ENCODE data around the gene BARD1. TPM values are rescaled to one million over a fixed set of nuclear protein-coding genes. Genes with fewer than 3 reads are reported as not detected.

BARD1 gene
- total RNA-seq, 1 experiment from 2014 or later, result 39.6 TPM

DNA sequence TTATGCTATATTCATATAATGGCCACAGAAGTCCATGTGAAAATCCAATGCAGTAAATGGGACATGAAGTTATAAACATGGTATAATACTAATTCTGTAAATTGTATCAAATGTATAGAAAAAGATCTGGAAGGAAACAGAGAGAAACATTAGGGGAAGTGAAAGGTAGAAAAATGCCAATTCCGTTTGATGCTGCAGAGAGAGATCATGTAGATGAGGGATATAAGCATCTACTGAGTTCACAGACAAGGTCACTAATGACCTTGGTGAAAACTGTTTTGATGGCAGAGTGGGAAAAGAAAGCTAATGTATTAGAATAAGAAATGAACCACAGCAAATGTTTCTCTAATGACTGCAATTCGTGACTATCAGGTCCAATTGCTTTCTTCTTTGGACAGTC is 56.0 kb downstream of the BARD1 start:
- DNase-seq (ENCODE audit: low spot score), result no peak
- H3K27ac Mint-ChIP-seq, result no peak overlapping the region
- H3K4me3 Mint-ChIP-seq, result no peak overlapping the region
- no peaks in the 10 kb centered on the region for H3K4me1 Mint-ChIP-seq
- no peak for ATAC-seq
- peaks cover 55% of the 10 kb centered on the region for H3K36me3 Mint-ChIP-seq
- no peaks in the 10 kb centered on the region for H3K9me3 Mint-ChIP-seq
- no peaks in the 10 kb centered on the region for H3K27me3 Mint-ChIP-seq (ENCODE audit: low read depth)
- ChIA-PET CTCF (no interaction called here), POLR2A (no interaction called here)
- TF ChIP-seq, protein P1, sequence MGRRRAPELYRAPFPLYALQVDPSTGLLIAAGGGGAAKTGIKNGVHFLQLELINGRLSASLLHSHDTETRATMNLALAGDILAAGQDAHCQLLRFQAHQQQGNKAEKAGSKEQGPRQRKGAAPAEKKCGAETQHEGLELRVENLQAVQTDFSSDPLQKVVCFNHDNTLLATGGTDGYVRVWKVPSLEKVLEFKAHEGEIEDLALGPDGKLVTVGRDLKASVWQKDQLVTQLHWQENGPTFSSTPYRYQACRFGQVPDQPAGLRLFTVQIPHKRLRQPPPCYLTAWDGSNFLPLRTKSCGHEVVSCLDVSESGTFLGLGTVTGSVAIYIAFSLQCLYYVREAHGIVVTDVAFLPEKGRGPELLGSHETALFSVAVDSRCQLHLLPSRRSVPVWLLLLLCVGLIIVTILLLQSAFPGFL (CRISPR knock-in tag; IDR thresholded peaks at IDR 0.05; ENCODE audit: borderline replicate concordance), result no peak
- no peak for TF ChIP-seq EMX1 (CRISPR knock-in tag; IDR thresholded peaks at IDR 0.05)
- TF ChIP-seq, protein P2, sequence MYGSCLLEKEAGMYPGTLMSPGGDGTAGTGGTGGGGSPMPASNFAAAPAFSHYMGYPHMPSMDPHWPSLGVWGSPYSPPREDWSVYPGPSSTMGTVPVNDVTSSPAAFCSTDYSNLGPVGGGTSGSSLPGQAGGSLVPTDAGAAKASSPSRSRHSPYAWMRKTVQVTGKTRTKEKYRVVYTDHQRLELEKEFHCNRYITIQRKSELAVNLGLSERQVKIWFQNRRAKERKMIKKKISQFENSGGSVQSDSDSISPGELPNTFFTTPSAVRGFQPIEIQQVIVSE (CRISPR knock-in tag; IDR thresholded peaks at IDR 0.05; ENCODE audit: borderline replicate concordance), result no peak
- TF ChIP-seq, protein P3, sequence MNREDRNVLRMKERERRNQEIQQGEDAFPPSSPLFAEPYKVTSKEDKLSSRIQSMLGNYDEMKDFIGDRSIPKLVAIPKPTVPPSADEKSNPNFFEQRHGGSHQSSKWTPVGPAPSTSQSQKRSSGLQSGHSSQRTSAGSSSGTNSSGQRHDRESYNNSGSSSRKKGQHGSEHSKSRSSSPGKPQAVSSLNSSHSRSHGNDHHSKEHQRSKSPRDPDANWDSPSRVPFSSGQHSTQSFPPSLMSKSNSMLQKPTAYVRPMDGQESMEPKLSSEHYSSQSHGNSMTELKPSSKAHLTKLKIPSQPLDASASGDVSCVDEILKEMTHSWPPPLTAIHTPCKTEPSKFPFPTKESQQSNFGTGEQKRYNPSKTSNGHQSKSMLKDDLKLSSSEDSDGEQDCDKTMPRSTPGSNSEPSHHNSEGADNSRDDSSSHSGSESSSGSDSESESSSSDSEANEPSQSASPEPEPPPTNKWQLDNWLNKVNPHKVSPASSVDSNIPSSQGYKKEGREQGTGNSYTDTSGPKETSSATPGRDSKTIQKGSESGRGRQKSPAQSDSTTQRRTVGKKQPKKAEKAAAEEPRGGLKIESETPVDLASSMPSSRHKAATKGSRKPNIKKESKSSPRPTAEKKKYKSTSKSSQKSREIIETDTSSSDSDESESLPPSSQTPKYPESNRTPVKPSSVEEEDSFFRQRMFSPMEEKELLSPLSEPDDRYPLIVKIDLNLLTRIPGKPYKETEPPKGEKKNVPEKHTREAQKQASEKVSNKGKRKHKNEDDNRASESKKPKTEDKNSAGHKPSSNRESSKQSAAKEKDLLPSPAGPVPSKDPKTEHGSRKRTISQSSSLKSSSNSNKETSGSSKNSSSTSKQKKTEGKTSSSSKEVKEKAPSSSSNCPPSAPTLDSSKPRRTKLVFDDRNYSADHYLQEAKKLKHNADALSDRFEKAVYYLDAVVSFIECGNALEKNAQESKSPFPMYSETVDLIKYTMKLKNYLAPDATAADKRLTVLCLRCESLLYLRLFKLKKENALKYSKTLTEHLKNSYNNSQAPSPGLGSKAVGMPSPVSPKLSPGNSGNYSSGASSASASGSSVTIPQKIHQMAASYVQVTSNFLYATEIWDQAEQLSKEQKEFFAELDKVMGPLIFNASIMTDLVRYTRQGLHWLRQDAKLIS (CRISPR knock-in tag; IDR thresholded peaks at IDR 0.05; ENCODE audit: borderline replicate concordance), result no peak
- TF ChIP-seq, protein P4, sequence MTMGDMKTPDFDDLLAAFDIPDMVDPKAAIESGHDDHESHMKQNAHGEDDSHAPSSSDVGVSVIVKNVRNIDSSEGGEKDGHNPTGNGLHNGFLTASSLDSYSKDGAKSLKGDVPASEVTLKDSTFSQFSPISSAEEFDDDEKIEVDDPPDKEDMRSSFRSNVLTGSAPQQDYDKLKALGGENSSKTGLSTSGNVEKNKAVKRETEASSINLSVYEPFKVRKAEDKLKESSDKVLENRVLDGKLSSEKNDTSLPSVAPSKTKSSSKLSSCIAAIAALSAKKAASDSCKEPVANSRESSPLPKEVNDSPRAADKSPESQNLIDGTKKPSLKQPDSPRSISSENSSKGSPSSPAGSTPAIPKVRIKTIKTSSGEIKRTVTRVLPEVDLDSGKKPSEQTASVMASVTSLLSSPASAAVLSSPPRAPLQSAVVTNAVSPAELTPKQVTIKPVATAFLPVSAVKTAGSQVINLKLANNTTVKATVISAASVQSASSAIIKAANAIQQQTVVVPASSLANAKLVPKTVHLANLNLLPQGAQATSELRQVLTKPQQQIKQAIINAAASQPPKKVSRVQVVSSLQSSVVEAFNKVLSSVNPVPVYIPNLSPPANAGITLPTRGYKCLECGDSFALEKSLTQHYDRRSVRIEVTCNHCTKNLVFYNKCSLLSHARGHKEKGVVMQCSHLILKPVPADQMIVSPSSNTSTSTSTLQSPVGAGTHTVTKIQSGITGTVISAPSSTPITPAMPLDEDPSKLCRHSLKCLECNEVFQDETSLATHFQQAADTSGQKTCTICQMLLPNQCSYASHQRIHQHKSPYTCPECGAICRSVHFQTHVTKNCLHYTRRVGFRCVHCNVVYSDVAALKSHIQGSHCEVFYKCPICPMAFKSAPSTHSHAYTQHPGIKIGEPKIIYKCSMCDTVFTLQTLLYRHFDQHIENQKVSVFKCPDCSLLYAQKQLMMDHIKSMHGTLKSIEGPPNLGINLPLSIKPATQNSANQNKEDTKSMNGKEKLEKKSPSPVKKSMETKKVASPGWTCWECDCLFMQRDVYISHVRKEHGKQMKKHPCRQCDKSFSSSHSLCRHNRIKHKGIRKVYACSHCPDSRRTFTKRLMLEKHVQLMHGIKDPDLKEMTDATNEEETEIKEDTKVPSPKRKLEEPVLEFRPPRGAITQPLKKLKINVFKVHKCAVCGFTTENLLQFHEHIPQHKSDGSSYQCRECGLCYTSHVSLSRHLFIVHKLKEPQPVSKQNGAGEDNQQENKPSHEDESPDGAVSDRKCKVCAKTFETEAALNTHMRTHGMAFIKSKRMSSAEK (CRISPR knock-in tag; IDR thresholded peaks at IDR 0.05; ENCODE audit: borderline replicate concordance), result no peak
- TF ChIP-seq, protein P5, sequence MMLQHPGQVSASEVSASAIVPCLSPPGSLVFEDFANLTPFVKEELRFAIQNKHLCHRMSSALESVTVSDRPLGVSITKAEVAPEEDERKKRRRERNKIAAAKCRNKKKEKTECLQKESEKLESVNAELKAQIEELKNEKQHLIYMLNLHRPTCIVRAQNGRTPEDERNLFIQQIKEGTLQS (CRISPR knock-in tag; conservative IDR thresholded peaks at IDR 0.05), result no peak
- TF ChIP-seq, protein P6, sequence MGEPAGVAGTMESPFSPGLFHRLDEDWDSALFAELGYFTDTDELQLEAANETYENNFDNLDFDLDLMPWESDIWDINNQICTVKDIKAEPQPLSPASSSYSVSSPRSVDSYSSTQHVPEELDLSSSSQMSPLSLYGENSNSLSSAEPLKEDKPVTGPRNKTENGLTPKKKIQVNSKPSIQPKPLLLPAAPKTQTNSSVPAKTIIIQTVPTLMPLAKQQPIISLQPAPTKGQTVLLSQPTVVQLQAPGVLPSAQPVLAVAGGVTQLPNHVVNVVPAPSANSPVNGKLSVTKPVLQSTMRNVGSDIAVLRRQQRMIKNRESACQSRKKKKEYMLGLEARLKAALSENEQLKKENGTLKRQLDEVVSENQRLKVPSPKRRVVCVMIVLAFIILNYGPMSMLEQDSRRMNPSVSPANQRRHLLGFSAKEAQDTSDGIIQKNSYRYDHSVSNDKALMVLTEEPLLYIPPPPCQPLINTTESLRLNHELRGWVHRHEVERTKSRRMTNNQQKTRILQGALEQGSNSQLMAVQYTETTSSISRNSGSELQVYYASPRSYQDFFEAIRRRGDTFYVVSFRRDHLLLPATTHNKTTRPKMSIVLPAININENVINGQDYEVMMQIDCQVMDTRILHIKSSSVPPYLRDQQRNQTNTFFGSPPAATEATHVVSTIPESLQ (CRISPR knock-in tag; IDR thresholded peaks at IDR 0.05), result no peak
- TF ChIP-seq, protein P7, sequence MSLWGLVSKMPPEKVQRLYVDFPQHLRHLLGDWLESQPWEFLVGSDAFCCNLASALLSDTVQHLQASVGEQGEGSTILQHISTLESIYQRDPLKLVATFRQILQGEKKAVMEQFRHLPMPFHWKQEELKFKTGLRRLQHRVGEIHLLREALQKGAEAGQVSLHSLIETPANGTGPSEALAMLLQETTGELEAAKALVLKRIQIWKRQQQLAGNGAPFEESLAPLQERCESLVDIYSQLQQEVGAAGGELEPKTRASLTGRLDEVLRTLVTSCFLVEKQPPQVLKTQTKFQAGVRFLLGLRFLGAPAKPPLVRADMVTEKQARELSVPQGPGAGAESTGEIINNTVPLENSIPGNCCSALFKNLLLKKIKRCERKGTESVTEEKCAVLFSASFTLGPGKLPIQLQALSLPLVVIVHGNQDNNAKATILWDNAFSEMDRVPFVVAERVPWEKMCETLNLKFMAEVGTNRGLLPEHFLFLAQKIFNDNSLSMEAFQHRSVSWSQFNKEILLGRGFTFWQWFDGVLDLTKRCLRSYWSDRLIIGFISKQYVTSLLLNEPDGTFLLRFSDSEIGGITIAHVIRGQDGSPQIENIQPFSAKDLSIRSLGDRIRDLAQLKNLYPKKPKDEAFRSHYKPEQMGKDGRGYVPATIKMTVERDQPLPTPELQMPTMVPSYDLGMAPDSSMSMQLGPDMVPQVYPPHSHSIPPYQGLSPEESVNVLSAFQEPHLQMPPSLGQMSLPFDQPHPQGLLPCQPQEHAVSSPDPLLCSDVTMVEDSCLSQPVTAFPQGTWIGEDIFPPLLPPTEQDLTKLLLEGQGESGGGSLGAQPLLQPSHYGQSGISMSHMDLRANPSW (CRISPR knock-in tag; conservative IDR thresholded peaks at IDR 0.05; ENCODE audit: low read depth), result no peak
- no peak for TF ChIP-seq GRHL2 (CRISPR knock-in tag; IDR thresholded peaks at IDR 0.05; ENCODE audit: insufficient replicate concordance, severe bottlenecking)
- TF ChIP-seq, protein P8, sequence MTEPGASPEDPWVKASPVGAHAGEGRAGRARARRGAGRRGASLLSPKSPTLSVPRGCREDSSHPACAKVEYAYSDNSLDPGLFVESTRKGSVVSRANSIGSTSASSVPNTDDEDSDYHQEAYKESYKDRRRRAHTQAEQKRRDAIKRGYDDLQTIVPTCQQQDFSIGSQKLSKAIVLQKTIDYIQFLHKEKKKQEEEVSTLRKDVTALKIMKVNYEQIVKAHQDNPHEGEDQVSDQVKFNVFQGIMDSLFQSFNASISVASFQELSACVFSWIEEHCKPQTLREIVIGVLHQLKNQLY (CRISPR knock-in tag; IDR thresholded peaks at IDR 0.05), result no peak
- TF ChIP-seq OVOL2 (CRISPR knock-in tag; IDR thresholded peaks at IDR 0.05; ENCODE audit: borderline replicate concordance), result no peak
- TF ChIP-seq NFYB (CRISPR knock-in tag; conservative IDR thresholded peaks at IDR 0.05; ENCODE audit: low read depth), result no peak
- no peak for TF ChIP-seq CREM (CRISPR knock-in tag; IDR thresholded peaks at IDR 0.05)
- no peak for TF ChIP-seq TEAD4 (CRISPR knock-in tag; IDR thresholded peaks at IDR 0.05)
- TF ChIP-seq ATF1 (CRISPR knock-in tag; IDR thresholded peaks at IDR 0.05), result no peak
- TF ChIP-seq, protein P9, sequence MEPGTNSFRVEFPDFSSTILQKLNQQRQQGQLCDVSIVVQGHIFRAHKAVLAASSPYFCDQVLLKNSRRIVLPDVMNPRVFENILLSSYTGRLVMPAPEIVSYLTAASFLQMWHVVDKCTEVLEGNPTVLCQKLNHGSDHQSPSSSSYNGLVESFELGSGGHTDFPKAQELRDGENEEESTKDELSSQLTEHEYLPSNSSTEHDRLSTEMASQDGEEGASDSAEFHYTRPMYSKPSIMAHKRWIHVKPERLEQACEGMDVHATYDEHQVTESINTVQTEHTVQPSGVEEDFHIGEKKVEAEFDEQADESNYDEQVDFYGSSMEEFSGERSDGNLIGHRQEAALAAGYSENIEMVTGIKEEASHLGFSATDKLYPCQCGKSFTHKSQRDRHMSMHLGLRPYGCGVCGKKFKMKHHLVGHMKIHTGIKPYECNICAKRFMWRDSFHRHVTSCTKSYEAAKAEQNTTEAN (CRISPR knock-in tag; IDR thresholded peaks at IDR 0.05), result no peak
- TF ChIP-seq, protein P10, sequence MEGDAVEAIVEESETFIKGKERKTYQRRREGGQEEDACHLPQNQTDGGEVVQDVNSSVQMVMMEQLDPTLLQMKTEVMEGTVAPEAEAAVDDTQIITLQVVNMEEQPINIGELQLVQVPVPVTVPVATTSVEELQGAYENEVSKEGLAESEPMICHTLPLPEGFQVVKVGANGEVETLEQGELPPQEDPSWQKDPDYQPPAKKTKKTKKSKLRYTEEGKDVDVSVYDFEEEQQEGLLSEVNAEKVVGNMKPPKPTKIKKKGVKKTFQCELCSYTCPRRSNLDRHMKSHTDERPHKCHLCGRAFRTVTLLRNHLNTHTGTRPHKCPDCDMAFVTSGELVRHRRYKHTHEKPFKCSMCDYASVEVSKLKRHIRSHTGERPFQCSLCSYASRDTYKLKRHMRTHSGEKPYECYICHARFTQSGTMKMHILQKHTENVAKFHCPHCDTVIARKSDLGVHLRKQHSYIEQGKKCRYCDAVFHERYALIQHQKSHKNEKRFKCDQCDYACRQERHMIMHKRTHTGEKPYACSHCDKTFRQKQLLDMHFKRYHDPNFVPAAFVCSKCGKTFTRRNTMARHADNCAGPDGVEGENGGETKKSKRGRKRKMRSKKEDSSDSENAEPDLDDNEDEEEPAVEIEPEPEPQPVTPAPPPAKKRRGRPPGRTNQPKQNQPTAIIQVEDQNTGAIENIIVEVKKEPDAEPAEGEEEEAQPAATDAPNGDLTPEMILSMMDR (IDR thresholded peaks at IDR 0.05), result no peak

Measured in WTC11 (cell line).